PFSK-1 (cell line): ENCODE data around the gene SH3PXD2A.

Experiments used
- FOXP2 ChIP-seq: optimal IDR thresholded peaks from 2 replicates; pipeline ENCODE3; 2011; ENCODE audit warnings: borderline replicate concordance, control low read depth, inconsistent platforms; ENCODE audit not compliant: insufficient read depth; ENCODE audit errors: extremely low read length, extremely low read depth
- POLR2AphosphoS5 ChIP-seq: IDR thresholded peaks from 2 replicates; pipeline ENCODE4 v1.6.1; 2012; ENCODE audit warnings: low read depth, mild to moderate bottlenecking, control low read depth, low read length, moderate library complexity
- SIN3A ChIP-seq: IDR thresholded peaks from 2 replicates; pipeline ENCODE4 v1.6.1; 2012; ENCODE audit warnings: mild to moderate bottlenecking, low read length, moderate library complexity, borderline replicate concordance; ENCODE audit not compliant: insufficient read depth
- TAF1 ChIP-seq: IDR thresholded peaks from 2 replicates; pipeline ENCODE4 v1.6.1; 2012; ENCODE audit warnings: low read length, control low read depth, borderline replicate concordance; ENCODE audit not compliant: insufficient read depth
- TF ChIP-seq, protein P1 (sequence below), 2 experiments: IDR thresholded peaks; 2 replicates each; pipeline versions ENCODE4 v1.6.1 to v1.8.0; 2011 to 2012; ENCODE audit warnings: low read depth in 2 of 2, low read length in 2 of 2, control low read depth in 1 of 2, inconsistent platforms in 1 of 2, mild to moderate bottlenecking in 1 of 2, moderate library complexity in 1 of 2; ENCODE audit not compliant: insufficient read depth in 1 of 2

GRCh38 chr10:103637011-103637410 lies 218.4 kb downstream of the SH3PXD2A start:
- TF ChIP-seq POLR2AphosphoS5, result no peak
- TF ChIP-seq TAF1, result no peak
- TF ChIP-seq, protein P1, sequence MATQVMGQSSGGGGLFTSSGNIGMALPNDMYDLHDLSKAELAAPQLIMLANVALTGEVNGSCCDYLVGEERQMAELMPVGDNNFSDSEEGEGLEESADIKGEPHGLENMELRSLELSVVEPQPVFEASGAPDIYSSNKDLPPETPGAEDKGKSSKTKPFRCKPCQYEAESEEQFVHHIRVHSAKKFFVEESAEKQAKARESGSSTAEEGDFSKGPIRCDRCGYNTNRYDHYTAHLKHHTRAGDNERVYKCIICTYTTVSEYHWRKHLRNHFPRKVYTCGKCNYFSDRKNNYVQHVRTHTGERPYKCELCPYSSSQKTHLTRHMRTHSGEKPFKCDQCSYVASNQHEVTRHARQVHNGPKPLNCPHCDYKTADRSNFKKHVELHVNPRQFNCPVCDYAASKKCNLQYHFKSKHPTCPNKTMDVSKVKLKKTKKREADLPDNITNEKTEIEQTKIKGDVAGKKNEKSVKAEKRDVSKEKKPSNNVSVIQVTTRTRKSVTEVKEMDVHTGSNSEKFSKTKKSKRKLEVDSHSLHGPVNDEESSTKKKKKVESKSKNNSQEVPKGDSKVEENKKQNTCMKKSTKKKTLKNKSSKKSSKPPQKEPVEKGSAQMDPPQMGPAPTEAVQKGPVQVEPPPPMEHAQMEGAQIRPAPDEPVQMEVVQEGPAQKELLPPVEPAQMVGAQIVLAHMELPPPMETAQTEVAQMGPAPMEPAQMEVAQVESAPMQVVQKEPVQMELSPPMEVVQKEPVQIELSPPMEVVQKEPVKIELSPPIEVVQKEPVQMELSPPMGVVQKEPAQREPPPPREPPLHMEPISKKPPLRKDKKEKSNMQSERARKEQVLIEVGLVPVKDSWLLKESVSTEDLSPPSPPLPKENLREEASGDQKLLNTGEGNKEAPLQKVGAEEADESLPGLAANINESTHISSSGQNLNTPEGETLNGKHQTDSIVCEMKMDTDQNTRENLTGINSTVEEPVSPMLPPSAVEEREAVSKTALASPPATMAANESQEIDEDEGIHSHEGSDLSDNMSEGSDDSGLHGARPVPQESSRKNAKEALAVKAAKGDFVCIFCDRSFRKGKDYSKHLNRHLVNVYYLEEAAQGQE (IDR thresholded peaks at IDR 0.05; ENCODE audit: insufficient read depth in 1 of 2, low read depth in 2 of 2, low read length in 2 of 2), result no peak
- no peak for TF ChIP-seq FOXP2
- TF ChIP-seq SIN3A, result no peak
